DMS53 treated with DMSO at 0.1 percent for 48 hours (cell line): Measurements from ENCODE around the gene CRKL.

Experiments
- DNase-seq: peaks from one replicate; lab custom pipeline; 2025; ENCODE audit not compliant: unreplicated experiment; lab: John Stamatoyannopoulos, UW

Gene CRKL

GRCh38 chr22:20951151-20951931 is 34.1 kb downstream of the CRKL start:
- DNase-seq, result no peak

- DNase-seq, result no peak
These were observed 34.7 kb downstream of the CRKL start for GRCh38 chr22:20951932-20952380.

GRCh38 chr22:20952544-20953341 is 35.5 kb downstream of the CRKL start:
- DNase-seq, result peak; percentile 72

DNA sequence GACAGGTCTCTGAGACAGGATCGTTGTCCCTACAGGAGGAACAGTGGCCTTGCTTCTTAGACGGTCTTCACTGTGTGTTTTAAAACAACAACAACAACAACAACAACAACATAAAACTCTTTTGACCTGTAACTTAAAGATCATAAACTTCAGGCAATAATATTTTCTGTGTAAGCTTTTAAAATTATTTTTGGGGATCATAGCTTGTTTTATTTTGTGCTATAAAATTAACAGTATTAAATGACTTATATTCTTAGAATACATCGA is 36.1 kb downstream of the CRKL start:
- DNase-seq, result no peak

DNA sequence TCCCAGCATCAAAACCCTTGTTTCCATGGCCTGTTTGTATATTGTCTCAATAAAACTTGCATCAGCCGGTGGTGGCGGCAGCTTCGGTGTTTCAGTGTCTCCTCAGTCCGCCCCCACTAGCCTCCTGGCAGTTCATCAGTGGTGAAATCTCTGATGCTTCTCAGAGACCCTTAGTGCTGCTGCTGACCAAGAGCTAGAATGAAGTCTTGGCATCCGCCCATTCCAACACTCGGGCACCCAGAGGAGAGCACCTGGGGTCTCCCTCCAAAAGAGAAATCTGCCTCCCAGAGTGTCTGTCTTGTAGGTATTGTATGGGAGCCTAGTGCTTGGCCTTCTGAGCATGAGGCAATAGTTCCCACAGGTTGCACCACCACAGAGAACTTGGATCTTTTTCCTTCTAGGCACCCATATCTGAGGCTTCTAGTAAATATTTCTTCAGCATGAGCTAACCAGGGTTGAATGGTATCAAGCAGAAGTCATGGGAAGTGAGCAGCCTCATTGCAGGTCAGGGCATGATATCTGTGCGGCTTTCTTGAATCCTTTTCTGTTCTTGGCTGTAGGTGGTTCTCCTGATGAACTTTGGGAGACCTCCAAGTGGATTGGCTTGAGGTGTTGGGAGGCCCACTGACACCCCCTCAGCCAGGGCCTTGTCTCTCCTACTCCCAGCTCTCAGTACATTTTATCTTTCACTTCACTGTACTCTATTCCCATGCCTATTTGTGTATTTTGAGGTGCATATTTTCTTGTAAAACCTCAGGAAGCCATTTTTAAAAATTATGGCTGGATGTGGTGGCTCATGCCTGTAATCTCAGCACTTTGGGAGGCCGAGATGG is 36.7 kb downstream of the CRKL start:
- DNase-seq, result no peak

DNA sequence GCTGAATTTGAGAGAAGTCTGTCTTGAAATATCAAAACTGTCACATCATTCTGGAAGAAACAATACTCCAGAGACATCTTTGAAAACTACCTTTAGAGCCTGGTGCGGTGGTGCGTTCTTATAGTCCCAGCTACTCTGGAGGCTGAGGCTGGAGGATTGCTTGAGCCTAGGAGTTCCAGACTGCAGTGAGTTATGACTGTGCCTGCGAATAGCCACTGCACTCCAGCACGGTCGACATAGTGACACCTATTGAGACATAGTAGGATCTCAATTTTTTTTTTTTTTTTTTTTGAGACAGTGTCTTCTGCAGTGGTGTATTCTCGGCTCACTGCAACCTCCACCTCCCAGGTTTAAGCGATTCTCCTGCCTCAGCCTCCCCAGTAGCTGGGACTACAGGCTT is 38.3 kb downstream of the CRKL start:
- no peak for DNase-seq

DNA sequence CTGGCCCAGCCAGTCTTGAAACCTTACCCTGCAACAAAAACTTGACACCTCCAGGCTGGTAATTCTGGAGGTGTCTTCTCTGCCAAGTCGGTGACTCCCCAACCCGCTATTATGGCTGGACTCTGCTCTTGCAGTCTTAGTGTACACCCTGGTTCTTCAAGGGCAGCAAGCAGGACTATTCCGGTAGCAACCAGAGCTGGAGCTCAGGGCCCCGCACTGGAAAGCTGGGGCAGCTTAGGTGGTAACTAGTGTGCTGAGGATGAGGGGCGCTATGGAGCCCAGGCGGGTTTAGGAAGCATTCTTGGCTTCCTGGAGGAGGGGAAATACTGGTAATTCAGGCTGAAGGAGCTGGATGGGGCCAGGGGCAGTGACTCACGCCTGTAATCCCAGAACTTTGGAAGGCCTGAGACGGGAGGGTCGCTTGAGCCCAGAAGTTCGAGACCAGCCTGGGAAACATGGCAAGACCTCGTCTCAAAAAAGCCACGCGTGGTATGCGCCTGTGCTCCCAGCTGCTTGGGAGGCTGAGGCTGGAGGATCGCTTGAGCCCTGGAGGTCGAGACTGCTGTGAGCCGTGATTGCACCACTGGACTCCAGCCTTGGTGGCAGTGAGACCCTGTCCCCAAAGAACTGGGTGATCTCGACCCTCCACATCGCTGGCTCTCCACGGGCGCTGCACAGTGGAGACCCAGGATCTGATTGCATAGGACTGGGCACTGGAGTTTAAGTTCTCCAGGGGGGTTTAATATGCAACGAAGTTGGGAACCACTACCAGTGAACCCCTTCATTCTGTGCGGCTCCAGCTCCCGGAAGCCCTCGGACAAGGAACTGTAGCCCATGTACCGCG is 39.3 kb downstream of the CRKL start:
- no peak for DNase-seq

DNA sequence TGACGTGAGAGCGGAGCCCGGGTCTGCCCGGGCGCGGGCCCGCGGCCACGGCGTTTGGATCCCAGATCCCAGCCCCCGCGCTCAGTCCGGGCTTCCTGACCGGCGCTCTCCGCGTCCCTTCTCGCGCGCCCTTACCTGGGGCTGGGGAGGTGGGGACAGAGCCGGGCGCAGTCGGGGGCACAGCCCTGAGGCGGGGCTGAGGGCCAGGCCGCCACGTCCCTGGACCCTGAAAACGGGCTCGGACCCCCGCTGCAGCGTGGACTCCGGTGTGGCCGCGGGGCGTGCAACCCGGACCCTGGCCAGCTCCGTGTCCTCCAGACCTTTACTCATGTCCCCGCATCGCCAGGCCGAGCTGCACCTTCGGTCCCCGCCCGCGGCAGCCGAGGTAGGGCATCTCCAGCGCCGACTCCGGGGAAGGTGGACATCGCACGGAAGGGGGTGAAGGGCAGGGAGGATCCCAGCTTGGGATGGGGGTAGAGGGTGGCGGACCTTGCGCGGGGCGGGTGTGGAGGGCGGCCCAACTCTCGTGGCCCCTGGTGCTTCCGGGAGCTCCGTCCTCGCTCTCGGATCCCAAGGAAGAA is 40.0 kb downstream of the CRKL start:
- no peak for DNase-seq

GRCh38 chr22:20957683-20958431 is 40.6 kb downstream of the CRKL start:
- no peak for DNase-seq

DNA sequence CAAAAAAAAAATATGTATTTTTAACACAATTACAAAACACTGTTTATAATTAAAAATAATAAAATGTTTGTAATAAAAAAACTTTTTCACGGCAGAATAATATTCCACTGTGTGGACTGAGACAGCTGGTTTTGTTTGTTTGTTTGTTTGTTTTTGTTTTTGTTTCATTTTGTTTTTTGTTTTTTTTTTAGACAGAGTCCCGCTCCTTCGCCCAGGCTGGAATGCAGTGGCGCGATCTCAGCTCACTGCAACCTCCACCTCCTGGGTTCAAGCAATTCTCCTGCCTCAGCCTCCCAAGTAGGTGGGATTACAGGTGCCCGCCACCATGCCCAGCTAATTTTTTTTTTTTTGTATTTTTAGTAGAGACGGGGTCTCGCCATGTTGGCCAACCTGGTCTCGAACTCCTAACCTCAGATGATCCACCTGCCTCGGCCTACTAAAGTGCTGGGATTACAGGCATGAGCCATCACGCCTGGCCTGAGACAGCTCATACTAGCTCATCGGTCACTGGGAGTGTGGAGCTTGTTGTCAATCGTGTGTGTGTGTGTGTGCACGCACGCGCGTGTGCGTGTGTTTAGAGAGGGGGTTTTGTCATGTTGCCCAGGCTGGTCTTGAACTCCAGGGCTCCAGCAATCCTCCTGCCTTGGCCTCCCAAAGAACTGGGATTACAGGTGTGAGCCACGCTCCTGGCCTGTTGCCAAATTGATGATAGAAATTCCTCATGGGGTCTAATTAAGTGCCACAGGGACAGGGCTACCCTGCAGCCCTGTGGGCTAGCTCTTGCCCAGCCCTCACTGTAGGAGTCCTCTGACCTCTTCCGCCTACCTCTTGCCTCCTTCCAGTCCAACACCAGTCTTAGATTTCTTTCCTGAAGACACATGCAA is 42.6 kb downstream of the CRKL start:
- DNase-seq, result no peak

DNA sequence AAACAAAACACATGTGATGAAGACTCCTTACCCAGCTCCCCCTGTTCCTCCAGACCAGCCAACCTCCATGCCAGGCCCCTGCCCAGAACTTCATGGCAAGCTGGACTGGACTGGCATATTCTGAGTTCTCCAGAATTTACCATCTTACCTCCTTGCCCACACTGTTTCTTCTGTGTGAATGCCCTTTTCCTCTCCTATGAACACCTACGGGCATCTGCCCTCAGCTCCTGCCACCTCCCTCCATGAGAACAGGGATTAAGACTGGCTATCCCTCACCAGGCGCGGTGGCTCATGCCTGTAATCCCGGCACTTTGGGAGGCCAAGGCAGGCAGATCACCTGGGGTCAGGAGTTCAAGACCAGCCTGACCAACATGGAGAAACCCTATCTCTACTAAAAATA is 43.4 kb downstream of the CRKL start:
- DNase-seq, result no peak

GRCh38 chr22:20962491-20962945 is 45.3 kb downstream of the CRKL start:
- DNase-seq, result no peak

DNA sequence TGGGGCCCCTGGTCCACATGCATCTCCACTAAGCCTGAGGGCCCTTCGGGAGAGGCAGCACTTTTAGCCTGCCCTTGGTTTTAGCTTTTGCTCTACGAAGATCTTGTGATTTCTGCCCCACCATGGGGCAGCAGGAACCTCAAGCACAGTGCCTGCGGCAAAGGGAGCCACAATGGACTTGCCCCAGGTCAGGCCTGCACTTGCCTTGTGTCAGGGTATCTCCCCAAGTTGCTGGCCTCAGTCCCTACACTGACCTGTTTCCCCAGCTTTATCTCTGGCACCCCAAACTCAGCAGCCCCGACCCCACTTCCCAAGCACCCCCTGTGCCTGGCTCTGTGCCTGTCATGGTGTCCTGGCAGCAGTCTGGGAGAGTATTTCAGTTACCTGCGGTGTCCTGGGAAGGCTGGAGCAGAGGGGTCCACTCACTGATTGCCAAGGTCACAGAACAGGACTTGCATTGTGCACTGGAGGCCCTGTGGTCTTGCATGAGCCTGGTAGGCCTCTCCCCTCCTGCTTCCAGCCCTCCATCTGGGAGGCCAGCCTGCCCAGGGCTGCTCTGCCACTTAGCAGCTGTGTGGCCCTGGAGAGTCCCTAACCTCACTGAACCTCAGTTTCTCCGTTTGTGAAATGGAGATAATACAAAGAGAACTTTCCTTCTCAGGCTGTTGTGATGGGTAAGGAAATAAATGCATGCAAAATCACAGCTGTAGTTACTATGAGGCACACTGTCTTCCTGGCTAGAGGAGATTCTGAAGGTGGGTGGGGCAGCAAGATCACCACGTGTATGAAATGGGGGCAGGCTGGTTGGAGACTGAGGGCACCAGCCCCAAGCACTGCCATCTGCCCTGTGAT is 46.2 kb downstream of the CRKL start:
- DNase-seq, result no peak

GRCh38 chr22:20964090-20964798 is 47.0 kb downstream of the CRKL start:
- DNase-seq, result no peak

DNA sequence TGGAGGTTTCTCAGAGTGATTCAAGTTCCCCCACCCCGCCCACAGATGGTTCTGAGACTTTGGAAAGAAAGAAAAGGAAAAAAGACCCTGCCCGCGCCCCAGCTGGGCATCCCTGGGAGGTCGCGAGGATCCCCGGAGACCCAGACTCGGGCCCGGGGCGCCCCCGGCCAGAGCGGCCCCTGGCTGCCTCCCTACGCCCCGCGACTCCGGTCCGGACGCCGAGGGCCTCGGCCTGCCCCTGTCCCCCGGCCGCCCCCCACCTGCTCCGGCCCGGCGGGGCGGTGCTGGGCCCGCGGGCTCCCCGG is 47.5 kb downstream of the CRKL start:
- no peak for DNase-seq

DNA sequence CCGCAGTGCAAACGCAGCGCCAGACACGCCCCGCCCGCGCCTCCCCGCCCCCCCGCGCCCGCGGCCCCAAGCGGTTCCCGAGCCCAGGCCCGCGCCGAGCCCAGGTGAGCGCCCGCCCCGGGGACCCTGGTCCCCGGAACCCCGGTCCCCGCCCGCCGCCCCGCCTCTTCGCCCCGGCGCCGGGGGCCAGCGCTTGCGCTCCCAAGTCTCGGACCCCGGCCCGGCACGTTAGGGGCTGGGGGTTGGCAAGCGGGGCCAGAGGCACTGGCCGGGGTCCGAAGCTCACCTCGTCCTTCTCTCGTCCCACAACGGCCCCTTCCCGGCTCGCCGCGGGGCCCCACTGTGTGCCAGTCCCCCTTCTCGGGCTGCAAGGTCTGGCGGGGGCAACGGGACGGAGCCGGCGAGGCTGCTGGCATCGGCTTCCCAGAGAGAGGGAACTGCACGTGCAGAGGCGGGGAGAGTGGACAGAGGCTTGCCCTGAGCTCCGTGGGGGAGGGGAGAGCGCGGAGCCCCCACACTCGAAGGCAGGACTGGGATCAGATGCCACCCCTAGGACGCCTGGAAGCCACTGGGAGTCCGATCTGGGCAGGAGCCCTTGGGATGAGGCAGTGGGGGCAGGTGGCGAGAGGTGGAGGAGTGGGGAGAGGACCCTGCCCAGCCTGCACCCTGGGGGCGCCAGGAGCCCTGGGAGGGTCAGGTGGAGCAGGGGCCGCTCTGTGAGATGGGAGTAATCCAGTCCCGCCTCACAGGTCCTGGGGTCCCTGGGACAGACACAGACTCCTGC is 48.1 kb downstream of the CRKL start:
- no peak for DNase-seq
